Measurements from ENCODE around the gene PDE2A.

PDE2A gene

DNA sequence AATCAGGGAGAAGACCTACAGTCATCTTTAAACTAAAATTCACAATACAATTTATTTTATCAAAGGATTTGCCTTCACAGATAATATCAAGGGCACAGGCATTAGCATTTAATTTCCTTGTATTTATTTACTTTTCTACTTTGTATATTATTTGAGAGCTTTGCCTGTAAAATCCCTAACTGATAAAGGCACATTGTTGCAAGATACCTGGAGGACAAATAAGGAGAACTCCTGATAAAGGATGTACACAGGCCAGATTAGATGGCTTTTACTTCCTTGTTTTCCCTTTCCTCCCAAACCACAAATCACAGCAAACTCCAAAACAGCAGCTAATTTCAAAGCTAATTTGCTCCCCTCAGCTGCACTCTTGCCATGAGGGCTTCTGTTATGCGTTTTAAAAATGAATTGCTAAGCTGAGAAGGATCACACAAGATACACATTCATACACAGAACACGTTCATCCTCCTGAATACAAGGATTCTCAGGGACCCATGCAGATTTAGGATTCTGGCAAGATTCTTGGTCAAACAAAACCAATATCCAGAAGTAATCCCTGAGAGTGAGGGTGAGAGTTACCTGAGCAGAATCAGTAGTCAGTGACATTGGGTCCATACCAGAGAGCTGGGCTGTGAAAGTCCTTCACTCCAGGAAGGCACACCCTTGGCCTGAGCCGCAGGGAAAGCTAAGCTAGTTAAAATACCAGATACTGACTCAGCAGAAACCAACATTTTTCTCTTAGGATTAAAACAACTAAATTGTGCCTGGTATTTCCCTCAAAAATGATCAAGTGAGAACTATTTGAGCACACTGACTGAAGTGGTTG, 139.6 kb downstream of the PDE2A start:
- no peak for DNase-seq

DNA sequence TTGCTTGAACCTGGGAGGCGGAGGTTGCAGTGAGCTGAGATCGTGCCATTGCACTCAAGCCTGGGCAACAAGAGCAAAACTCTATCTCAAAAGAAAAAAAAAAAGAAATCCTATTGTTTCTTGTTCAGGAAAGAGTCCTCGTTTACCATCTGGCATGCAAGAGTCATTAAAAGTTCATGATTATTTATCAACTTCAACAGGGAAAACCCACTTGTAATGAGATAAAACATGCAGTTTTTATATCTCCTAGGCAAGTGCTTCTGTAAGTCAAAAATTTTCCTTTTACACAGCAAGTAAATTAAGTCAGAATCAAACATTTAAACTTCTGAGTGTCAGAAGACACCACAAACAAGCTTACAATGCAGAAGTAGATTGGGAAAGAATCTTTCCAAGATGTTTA, 145.2 kb downstream of the PDE2A start:
- no peak for DNase-seq

DNA sequence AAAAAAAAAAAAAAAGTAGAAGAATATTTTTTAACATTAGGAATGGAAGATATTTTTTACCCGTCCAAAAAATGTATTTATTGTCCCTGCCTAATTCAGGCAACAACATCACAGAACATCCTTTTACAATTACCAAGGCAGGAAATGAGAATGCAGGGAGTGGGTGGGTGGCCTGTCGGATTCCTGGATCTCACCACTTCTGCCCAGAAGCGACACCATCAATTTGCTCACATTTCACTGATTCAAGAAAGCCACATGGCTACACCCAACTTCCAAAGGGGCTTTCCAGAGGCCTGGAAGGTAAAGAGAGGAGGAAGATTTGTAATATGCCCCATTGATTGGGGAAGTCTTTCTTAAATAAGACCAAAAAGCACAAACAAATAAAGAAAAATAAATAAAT, 146.1 kb downstream of the PDE2A start:
- no peak for DNase-seq
